UCSD-AML1 (cell line): ENCODE measurements around the gene DSG1.
"Not testable (repeated sequence)": the region's sequence is repeated elsewhere in the genome, so short reads cannot be mapped to it uniquely, and the experiment has no call there.

ENCODE experiments used
- DNase-seq: peaks from one replicate; lab custom pipeline; 2025; ENCODE audit not compliant: unreplicated experiment; lab: John Stamatoyannopoulos, UW

The DSG1 gene

GRCh38 chr18:31317860-31318259, at the start of gene DSG1:
Gene DSG1, plus strand, starts transcription at chr18:31318160. Its CDS starts 141 bp downstream, at chr18:31318301.
- no peak for DNase-seq

GRCh38 chr18:31268985-31269406, 49.0 kb upstream of the DSG1 start:
- no peak for DNase-seq

GRCh38 chr18:31269566-31269965, 48.4 kb upstream of the DSG1 start:
- DNase-seq = no peak

- no peak for DNase-seq
Measured at GRCh38 chr18:31270578-31270977, 47.4 kb upstream of the DSG1 start.

GRCh38 chr18:31273812-31274527, 44.0 kb upstream of the DSG1 start:
- no peak for DNase-seq

- no peak for DNase-seq
Measured at GRCh38 chr18:31274931-31275330, 43.0 kb upstream of the DSG1 start.

GRCh38 chr18:31275722-31276463, 42.1 kb upstream of the DSG1 start:
- no peak for DNase-seq

GRCh38 chr18:31278609-31279071, 39.3 kb upstream of the DSG1 start:
- DNase-seq = no peak

GRCh38 chr18:31280502-31280901, 37.5 kb upstream of the DSG1 start:
- DNase-seq = no peak

- no peak for DNase-seq
Measured at GRCh38 chr18:31281437-31281836, 36.5 kb upstream of the DSG1 start.

GRCh38 chr18:31289446-31289845, 28.5 kb upstream of the DSG1 start:
- DNase-seq = not testable (repeated sequence)

- no peak for DNase-seq
Measured at GRCh38 chr18:31291688-31292087, 26.3 kb upstream of the DSG1 start.

GRCh38 chr18:31294199-31294747, 23.7 kb upstream of the DSG1 start:
- no peak for DNase-seq

- no peak for DNase-seq
Measured at GRCh38 chr18:31297248-31297647, 20.7 kb upstream of the DSG1 start.

GRCh38 chr18:31301201-31301655, 16.7 kb upstream of the DSG1 start:
- no peak for DNase-seq

GRCh38 chr18:31302991-31303390, 15.0 kb upstream of the DSG1 start:
- DNase-seq = no peak

GRCh38 chr18:31303771-31304170, 14.2 kb upstream of the DSG1 start:
- no peak for DNase-seq

GRCh38 chr18:31309115-31309514, 8.8 kb upstream of the DSG1 start:
- no peak for DNase-seq

- no peak for DNase-seq
Measured at GRCh38 chr18:31316974-31317373, 986 bp upstream of the DSG1 start.

- DNase-seq = no peak
Measured at GRCh38 chr18:31321719-31322118, 3.8 kb downstream of the DSG1 start.

GRCh38 chr18:31325051-31325450, 7.1 kb downstream of the DSG1 start:
- no peak for DNase-seq
